HG02970 (cell line): ENCODE data around the gene CLBA1.
"Not testable (repeated sequence)": the region's sequence is repeated elsewhere in the genome, so short reads cannot be mapped to it uniquely, and the experiment has no call there.

Experiments
- ATAC-seq: cut with Tn5 transposase; IDR thresholded peaks from one replicate; pipeline ENCODE4 v1.9.1; 2021; ENCODE audit warnings: mild to moderate bottlenecking, moderate library complexity, moderate number of reproducible peaks; ENCODE audit not compliant: unreplicated experiment, low FRiP score

CLBA1 gene

DNA sequence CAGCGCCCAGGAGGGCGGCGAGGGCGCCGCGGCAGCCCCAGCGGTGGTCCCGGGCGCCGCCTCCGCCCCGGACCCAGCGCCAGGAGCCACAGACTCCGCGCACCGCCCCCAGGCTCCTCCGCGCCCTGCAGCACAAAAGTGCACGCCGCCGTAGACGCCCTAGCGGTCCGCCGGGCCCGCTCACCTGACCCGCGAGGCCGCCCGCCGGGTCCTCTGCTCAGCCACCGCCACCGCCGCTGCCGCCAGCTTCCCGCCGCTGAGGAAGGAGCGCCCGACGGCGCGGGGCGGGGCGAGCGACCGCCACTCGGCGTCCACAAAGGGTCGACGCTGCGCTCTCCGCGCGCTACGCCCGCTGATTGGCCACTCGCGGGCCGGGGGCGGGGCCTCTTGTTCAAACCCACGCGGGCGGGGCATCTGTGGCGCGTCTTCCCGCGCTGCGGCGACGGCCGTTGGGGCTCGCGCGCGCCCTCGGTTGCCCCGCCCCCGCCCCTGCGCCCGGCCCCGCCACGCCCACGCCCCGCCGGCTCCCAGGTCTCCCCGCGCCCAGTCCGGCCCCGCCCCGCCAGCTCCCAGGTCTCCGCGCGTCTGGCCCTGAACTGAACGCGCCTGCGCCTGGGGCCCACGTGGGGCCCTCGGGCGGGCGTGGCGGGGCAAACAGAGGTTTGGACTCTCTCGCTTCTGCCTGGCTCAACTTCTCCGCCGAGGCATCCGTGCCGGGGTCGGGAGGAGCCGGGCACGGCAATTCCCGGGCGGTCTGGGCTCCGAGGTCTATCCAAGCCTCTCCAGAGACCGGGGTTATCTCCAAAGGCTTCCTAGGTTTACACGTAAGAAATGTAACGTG is 35.4 kb downstream of the CLBA1 start, which contains the start of gene CDCA4:
CDCA4 (minus strand) TSS at position 269 of the 841 bp plus-strand sequence. CDS start 9,154 bp downstream, outside the sequence.
- peak; percentile 83 for ATAC-seq

DNA sequence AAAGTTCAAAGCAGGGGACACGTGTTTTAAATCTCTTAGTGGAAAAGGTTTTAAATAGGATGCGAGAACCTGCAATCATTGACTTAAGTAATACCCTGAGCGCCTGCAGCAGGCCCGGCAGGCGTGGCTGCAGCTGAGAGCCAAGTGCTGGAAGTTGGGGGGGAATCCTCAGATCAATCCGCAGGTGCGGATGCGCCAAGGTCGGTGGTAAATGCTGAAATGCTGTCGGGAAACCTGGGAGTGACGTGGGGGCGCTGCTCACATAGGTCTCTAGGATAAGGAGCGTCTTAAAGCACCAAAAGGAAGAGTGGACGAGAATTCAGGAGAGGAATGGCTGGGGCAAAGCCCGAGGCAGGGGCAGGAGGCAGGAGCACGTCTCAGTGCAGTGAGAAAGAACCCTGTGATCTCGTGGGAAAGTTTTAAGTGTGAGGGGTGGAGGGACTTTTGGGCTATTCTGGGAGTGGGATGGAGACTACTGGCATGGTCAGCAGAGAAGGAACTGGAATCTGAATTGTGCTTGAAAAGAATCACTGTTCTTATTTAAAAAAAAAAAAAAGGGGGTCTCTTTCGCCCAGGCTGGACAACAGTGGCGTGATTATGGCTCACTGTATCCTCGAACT is 36.2 kb downstream of the CLBA1 start:
- ATAC-seq, result no peak

DNA sequence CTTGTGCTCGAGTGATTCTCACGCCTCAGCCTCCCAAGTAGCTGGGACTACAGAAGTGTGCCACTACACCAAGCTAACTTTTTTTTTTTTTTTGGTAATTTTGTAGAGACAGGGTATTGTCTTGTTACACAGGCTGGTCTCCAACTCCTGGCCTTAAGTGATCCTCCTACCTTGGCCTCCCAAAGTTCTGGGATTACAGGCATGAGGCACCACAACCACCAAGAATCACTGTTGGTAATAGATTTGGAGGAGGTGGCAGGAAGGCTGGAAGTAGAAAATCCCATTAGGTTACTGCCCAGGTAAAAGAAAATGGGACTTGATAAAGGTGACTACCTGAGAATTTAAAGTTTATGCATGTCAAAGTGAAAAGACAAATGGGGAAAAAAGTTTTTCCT is 36.7 kb downstream of the CLBA1 start:
- no peak for ATAC-seq

DNA sequence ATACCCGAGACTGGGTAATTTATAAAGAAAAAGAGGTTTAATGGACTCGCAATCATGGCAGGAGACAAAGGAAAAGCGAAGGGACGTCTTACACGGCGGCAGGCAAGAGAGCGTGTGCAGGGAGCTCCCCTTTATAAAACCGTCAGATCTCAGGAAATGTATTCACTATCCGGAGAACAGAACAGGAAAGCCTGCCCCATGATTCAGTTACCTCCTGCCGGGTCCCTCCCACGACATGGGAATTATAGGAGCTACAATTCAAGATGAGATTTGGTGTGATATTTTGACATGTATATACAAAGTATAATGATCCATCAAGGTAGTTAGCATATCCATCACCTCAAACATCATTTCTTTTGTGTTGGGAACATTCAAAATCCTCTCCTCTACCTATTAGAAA is 37.6 kb downstream of the CLBA1 start:
- ATAC-seq, result no peak

GRCh38 chr14:105023791-105024480 is 38.3 kb downstream of the CLBA1 start:
- ATAC-seq, result no peak

DNA sequence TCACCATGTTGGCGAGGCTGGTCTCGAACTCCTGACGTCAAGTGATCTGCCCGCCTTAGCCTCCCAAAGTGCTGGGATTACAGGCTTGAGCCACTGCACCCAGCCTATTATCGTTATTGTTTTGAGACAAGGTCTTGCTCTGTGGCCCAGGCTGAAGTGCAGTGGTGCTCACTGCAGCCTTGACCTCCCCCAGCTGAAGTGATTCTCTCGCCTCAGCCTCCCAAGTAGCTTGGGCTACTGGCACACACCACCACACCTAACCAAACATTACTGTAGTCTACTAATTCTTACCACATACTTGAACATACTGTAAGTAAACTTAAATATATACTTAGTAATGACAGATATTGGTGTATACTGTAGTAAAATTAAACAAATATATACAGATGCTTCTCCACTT is 39.8 kb downstream of the CLBA1 start:
- no peak for ATAC-seq

DNA sequence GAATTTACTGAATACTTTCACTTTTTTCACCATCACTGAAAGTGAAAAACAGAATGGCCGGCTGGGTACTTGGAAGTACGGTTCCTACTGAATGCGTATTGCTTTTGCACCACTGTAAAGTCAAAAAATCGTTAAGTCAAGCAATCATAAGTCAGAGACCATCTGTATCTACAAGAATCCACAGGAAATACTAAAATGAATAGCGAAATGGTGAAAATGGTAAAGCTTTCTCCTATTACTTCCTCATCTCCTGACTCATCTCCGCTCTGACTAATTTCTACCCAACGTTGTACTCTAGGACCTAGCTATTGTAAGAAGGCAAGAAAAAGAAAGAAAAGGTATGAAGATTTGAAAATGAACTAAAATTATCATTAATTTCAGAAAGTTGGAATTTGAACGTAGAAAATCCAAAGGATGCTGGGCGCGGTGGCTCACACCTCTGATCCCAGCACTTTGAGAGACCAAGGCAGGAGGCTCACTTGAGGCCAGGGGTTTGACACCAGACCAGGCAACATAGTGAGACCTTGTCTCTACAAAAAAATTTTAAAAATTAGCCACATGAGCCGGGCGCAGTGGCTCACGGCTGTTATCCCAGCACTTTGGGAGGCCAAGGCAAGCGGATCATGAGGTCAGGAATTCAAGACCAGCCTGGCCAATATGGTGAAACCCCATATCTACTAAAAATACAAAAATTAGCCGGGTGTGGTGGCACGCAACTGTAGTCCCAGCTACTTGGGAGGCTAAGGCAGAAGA is 40.6 kb downstream of the CLBA1 start:
- no peak for ATAC-seq

DNA sequence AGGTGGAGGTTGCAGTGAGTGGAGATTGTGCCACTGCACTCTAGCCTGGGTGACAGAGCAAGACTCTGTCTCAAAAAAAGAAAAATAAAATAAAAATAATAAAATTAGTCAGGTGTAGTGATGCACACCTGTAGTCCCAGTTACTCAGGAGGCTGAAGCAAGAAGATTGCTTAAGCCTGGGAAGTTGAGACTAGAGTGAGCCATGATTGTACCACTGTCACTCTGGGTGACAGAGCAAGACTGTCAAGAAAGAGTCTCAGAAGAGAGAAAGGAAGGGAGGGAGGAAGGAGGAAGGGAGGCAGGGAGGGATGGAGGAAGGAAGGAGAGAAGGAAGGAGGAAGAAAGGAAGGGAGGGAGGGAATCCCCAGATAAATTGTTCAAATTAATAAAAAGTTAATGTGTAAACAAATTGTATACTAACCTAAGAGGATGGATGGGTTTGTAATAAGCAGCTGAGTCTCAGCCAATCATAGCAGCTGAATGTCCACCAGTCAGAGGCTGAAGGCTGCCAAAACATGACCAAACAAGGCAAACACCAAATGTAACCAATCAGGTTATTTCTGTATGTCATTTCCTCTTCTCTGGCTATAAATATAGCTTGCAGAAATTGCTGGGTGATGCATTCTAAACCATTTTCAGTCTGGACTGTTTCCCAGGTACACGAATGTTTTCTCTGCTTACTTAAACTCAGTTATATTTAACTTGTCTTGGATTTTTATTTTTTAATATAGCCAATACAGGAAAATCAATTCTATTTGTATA is 41.4 kb downstream of the CLBA1 start:
- ATAC-seq, result no peak

DNA sequence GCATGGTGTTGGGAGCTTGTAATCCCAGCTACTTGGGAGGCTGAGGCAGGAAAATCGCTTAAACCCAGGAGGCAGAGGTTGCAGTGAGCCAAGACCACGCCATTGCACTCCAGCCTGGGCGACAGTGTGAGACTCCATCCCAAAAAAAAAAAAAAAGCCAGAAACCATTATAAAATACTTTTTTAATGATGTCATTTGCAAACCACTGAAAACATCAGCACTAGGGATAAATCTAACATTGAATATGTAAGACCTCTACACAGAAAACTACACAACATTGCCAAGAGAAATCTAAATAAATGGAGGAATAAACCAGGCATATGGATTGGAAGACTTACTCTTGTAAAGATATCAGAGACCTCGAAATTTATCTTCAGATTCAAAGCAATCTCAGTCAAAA is 42.1 kb downstream of the CLBA1 start:
- not testable (repeated sequence) for ATAC-seq

- no peak for ATAC-seq
Measured at GRCh38 chr14:105028251-105028927, 42.8 kb downstream of the CLBA1 start.

DNA sequence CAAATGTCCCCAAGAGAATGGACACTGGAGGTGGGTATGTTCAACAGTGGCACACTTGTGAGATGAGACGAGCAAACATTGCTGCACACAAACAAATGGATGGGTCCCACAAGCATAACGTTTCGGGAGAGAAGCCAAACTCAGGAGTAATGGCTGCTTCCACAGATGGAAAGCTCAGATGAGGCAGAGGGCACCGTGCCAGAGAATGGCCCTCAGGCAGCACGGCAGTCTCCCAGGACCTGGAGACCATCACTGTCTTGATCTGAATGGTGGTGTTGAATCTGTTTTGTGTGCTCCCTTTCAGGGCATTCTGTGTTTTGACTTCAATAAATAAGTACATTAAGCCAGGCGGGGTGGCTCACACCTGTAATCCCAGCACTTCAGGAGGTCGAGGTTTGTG is 43.8 kb downstream of the CLBA1 start:
- no peak for ATAC-seq

DNA sequence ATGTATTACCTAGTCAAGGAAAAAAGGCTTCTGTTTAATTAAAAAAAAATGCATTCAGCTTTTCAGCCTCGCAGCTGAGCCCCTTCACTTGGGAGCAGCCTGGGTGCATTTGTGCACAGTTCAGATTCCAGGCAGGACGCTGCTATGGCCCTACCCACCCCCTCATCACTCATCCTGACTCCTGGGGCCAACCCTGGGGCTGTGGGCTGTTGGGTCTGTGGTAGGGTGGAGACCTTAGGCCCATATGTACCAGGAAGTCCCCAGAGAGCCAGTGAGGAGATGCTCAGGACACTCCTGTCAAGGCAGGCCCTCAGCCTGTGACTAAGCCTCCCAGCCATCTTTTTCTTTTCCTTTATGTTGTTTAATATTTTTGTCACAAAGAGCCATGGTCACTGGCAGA is 44.6 kb downstream of the CLBA1 start:
- ATAC-seq, result no peak

GRCh38 chr14:105030836-105031396 is 45.3 kb downstream of the CLBA1 start:
- no peak for ATAC-seq

- ATAC-seq, result not testable (repeated sequence)
Measured at GRCh38 chr14:105032451-105032901, 46.9 kb downstream of the CLBA1 start.

- not testable (repeated sequence) for ATAC-seq
Measured at GRCh38 chr14:105033412-105033900, 47.9 kb downstream of the CLBA1 start.

DNA sequence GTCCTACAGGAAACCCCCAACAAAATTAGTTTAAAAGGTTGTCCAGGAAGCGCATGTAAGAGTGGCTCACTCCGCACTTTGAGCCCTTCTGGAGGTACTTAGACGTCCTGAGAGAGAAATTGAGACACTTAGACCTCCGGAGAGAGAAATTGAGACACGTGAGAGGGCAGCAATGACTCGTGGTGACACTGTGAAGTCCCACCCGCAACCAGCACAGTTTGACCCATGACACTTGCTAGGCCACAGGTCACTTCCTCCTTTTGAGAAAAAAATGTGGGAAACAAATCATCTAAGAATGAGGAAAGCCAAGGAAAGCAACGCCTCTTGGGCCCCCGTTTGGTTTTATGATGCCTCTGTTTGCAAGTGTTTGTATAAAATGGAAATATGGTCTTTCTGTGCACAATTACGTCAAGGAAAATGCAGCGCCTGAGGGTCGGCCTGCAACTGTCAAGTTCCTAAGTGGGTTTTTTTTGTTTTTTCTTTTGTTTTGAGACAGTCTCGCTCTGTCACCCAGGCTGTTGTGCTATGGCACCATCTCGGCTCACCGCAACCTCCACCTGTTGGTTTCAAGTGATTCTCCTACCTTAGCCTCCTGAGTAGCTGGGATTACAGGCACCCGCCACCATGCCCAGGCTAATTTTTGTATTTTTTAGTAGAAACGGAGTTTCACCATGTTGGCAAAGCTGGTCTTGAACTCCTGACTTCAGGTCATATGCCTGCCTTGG is 48.9 kb downstream of the CLBA1 start:
- no peak for ATAC-seq

DNA sequence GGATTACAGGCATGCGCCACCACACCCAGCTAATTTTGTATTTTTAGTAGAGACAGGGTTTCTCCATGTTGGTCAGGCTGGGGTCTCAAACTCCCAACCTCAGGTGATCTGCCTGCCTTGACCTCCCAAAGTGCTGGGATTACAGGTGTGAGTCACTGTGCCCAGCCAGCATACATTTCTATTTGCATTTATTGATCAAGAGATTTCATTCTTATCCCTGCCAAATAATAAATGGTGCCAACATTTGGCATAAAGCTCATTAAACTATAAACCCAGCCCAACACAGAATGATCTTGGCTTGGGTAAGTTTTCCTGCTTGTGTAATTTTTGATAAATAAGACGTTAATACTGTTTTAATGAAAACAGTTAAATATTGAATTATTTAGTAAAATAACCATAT is 50.0 kb downstream of the CLBA1 start:
- ATAC-seq, result not testable (repeated sequence)
